MM.1S (cell line): ENCODE results near the gene PRR13.

ENCODE experiments used
- EZH2 ChIP-seq: fragments of 300-600 bp; sonication (generic); optimal IDR thresholded peaks from 2 replicates; pipeline ENCODE3; 2017; ENCODE audit warnings: low read depth, mild to moderate bottlenecking, antibody characterized with exemption, low read length, mixed read lengths
- EZH2phosphoT487 ChIP-seq: fragments of 300-600 bp; sonication (generic); IDR thresholded peaks from 2 replicates; pipeline ENCODE4 v1.6.1; 2018; ENCODE audit warnings: antibody characterized with exemption, low read length
- TF ChIP-seq, protein P1 (sequence below): fragments of 300-600 bp; sonication (generic); IDR thresholded peaks from 2 replicates; pipeline ENCODE4 v1.5.1; 2016; ENCODE audit warnings: antibody characterized with exemption, low read length, mixed read lengths

DNA sequence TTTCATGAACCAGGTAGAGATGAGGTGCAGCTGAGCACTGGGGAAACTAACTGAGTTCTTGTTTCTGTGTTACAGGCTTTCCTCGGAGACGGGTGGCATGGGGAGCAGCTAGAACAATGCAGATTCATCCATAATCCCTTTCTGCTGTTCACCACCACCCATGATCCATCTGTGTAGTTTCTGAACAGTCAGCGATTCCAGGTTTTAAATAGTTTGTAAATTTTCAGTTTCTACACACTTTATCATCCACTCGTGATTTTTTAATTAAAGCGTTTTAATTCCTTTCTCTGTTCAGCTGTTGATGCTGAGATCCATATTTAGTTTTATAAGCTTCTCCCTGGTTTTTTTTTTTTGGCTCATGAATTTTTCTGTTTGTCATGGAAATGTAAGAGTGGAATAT, 37.8 kb downstream of the PRR13 start:
- TF ChIP-seq, protein P1, sequence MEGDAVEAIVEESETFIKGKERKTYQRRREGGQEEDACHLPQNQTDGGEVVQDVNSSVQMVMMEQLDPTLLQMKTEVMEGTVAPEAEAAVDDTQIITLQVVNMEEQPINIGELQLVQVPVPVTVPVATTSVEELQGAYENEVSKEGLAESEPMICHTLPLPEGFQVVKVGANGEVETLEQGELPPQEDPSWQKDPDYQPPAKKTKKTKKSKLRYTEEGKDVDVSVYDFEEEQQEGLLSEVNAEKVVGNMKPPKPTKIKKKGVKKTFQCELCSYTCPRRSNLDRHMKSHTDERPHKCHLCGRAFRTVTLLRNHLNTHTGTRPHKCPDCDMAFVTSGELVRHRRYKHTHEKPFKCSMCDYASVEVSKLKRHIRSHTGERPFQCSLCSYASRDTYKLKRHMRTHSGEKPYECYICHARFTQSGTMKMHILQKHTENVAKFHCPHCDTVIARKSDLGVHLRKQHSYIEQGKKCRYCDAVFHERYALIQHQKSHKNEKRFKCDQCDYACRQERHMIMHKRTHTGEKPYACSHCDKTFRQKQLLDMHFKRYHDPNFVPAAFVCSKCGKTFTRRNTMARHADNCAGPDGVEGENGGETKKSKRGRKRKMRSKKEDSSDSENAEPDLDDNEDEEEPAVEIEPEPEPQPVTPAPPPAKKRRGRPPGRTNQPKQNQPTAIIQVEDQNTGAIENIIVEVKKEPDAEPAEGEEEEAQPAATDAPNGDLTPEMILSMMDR = no peak
- TF ChIP-seq EZH2 (no peak), EZH2phosphoT487 (no peak)
